ENCODE measurements around the gene FAM169A.
"Not testable (repeated sequence)": the region's sequence is repeated elsewhere in the genome, so short reads cannot be mapped to it uniquely, and the experiment has no call there.

The FAM169A gene, protein sequence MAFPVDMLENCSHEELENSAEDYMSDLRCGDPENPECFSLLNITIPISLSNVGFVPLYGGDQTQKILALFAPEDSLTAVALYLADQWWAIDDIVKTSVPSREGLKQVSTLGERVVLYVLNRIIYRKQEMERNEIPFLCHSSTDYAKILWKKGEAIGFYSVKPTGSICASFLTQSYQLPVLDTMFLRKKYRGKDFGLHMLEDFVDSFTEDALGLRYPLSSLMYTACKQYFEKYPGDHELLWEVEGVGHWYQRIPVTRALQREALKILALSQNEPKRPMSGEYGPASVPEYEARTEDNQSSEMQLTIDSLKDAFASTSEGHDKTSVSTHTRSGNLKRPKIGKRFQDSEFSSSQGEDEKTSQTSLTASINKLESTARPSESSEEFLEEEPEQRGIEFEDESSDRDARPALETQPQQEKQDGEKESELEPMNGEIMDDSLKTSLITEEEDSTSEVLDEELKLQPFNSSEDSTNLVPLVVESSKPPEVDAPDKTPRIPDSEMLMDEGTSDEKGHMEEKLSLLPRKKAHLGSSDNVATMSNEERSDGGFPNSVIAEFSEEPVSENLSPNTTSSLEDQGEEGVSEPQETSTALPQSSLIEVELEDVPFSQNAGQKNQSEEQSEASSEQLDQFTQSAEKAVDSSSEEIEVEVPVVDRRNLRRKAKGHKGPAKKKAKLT

DNA sequence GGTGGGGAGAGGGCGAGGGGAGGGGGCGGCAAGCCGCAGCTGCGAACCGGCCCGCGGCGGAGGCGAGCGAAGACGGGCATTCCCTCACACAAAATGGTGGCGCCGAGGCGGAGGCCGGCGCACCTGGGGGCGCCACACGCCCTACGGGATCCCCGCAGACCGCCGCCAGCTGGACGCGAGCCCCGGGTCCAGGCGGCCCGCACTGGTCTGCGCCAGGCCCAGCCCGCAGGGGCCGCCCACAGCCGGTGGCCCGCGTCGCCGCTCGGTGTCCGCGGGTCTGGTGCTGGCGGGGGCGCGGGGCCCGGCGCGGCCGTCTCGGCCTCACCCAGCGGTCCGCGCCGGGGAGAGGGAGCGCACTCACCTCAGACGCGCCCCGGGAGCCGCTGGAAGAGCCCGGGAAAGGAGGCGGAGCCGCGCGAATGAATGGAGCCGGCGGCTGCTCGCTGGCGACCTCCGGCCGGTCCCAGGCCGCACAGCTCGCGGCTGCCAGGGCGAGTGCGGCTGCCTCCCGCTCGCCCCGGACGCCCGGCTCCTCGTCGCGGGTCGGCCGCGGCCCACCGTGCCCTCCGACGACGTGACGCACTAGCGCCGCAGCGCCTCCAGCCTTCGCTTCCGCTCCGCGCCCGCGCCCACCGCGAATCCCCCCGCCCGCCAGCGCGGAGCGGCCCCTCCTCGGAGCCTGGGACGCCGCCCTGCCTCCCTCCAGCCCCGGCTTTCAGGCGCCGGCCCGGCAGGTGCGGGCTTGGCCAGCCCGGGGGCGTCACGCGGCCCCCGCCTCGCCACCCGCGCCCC is at the start of gene FAM169A:
Gene FAM169A (minus strand): TSS at position 584 of the 792 bp plus-strand sequence. CDS start 24,711 bp downstream, outside the sequence.
- peak; percentile 4 to 25 (median 18) for DNase-seq (ENCODE audit: low read depth in 2 of 3, low spot score in 2 of 3)

DNA sequence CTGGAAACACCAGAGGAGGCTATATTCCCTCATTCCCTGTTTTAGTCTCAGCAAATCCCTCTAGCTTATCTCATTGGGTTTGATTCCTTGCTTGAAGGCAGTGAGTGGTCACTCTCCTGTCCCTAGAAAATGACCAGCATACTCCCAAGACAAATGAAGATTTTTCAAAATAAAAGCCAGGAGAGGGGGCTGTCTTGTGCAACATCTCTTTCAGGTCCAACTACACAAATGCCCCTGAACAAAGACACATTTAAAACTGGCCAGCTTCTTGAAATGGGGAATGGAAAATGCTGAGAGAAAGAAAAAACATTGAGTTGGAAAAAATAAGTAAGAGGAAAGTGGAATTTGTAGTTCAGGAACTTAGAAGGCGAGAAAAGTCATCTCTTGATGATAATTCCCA is 49.3 kb upstream of the FAM169A start:
- no peak for DNase-seq (ENCODE audit: low read depth in 2 of 3, low spot score in 2 of 3)

DNA sequence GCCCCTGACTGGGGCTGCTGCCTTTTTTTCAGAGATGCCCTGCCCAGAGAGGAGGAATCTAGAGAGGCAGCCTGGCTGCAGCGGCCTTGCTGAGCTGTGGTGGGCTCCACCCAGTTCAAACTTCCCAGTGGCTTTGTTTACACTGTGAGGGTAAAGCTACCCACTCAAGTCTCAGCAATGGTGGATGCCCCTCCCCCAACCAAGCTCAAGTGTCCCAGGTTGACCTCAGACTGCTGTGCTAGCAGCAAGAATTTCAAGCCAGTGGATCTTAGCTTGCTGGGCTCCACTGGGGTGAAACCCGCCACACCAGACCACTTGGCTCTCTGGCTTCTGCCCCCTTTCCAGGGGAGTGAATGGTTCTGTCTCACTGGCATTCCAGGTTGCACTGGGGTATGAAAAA is 45.2 kb upstream of the FAM169A start:
- DNase-seq (ENCODE audit: low read depth in 2 of 3, low spot score in 2 of 3), result not testable (repeated sequence)

DNA sequence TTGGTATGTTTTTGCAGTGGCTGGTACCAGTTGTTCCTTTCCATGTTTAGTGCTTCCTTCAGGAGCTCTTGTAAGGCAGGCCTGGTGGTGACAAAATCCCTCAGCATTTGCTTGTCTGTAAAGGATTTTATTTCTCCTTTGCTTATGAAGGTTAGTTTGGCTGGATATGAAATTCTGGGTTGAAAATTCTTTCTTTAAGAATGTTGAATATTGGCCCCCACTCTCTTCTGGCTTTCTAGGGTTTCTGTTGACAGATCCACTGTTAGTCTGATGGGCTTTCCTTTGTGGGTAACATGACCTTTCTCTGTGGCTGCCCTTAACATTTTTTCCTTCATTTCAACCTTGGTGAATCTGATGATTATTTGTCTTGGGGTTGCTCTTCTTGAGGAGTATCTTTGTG is 43.7 kb upstream of the FAM169A start:
- not testable (repeated sequence) for DNase-seq (ENCODE audit: low read depth in 2 of 3, low spot score in 2 of 3)

DNA sequence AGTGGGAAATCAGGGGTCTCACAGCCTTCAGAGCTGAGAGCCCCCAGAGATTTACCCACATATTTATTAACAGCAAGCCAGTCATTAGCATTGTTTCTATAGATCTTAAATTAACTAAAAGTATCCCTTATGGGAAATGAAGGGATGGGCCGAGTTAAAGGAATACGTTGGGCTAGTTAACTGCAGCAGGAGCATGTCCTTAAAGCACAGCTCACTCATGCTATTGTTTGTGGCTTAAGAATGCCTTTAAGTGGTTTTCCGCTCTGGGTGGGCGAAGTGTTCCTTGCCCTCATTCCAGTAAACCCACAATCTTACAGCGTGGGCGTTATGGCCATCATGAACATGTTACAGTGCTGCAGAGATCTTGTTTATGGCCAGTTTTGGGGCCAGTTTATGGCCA is 42.0 kb upstream of the FAM169A start:
- not testable (repeated sequence) for DNase-seq (ENCODE audit: low read depth in 2 of 3, low spot score in 2 of 3)

DNA sequence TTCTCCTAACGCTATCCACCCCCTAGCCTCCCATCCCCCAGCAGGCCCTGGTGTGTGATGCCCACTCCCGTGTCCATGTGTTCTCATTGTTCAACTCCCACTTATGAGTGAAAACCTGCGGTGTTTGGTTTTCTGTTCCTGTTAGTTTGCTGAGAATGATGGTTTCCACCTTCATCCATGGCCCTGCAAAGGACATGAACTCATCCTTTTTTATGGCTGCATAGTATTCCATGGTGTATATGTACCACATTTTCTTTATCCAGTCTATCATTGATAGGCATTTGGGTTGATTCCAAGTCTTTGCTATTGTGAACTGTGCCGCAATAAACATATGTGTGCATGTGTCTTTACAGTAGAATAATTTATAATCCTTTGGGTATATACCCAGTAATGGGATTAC is 38.5 kb upstream of the FAM169A start:
- not testable (repeated sequence) for DNase-seq (ENCODE audit: low read depth in 2 of 3, low spot score in 2 of 3)

DNA sequence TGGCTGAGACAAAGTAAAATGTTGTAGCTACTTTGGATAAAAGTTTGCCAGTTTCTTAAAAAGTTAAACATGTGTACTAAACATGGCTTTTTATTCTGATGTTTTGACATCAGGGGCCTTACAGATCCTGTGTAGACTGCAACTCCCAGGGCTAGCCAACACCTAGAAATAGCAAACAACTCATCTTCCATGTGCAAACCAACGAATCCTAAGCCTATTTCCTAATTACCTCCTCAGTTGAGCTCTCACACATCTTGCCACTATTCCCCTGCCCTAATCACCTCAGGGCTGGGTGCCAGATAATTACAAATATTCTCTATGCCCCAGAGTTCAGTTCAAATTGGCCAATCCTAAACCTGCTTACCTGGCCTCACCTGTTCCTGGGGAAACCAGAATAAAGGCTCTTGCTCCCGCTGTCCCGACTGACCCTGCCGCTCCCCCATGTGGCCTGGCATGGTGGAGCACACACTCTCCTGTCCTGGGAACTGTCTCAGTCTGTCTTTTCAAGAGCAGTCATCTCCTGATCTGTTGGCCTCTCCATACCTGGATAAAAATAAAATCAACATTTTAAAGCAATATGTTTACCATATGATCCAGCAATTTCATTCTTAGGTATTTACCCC is 37.1 kb upstream of the FAM169A start:
- no peak for DNase-seq (ENCODE audit: low read depth in 2 of 3, low spot score in 2 of 3)

DNA sequence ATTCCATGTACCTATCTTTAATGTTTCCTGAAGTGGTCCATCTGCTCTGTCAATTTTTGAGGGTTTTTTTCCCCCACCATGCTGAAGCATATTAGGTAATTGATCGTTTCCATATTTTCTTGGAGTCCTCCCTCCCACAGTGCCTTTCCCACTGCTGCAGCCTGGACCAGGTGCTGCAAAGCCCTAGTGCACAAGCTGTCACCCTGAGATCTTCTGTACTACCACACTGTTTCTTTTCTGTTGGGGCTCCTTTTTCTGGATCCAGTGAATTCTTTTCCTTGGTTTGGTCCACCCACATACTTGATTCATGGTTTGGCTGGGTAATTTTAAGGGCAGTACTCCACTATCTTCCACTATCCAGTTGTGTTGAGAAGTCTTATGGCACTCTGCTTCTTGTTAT is 30.9 kb upstream of the FAM169A start:
- DNase-seq (ENCODE audit: low read depth in 2 of 3, low spot score in 2 of 3), result no peak

DNA sequence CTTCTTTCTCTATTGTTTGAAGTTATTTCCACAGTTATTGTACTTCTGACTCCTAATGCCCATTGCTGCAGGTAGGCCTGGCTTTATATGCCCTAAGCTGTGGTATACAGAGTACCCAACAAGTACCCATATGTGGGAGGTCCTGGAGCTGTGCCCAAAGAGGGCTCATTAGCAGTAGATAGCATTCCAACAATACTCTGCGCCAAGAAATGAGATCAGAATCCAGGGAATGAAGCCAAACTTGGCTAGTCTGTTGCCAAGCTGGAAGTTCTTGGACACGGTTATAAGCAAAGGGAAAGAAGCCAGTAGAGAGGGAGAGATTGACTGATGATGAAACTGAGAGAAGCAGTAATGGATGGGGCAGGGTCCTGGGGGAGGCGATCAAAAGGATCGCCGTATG is 29.7 kb upstream of the FAM169A start:
- no peak for DNase-seq (ENCODE audit: low read depth in 2 of 3, low spot score in 2 of 3)

DNA sequence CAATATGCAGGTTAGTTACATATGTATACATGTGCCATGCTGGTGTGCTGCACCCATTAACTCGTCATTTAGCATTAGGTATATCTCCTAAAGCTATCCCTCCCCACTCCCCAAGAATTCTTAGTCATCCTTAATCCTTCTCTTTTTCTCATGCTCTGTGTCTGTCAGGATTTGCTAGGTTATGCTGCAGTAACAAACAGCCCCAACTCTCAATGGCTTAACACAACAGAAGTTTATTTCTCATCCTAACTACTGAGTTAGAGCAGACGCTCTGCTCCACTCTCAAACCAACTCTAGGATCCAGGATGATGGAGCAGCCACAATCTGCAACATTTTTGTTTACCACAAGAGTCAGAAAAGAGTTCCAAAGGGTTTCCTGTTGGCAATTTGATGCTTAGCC is 28.2 kb upstream of the FAM169A start:
- no peak for DNase-seq (ENCODE audit: low read depth in 2 of 3, low spot score in 2 of 3)

DNA sequence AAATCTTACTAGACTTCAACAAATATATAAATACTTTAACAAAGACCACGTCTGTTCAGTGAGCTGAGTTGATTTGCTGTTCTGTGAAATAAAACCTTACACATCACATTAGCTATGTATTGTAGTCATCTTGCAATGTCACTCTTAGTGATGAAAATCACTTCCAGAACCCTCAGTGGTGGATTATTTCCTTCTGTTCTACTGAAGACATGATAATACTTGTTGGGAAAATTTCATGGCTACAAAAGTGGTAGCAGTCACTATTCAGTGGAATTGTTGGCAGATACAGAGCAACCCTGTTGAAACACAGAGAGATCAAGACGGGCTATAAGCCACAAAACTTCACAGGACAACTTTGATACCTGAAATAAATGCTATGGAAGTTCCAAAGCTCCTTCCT is 26.7 kb upstream of the FAM169A start:
- no peak for DNase-seq (ENCODE audit: low read depth in 2 of 3, low spot score in 2 of 3)

DNA sequence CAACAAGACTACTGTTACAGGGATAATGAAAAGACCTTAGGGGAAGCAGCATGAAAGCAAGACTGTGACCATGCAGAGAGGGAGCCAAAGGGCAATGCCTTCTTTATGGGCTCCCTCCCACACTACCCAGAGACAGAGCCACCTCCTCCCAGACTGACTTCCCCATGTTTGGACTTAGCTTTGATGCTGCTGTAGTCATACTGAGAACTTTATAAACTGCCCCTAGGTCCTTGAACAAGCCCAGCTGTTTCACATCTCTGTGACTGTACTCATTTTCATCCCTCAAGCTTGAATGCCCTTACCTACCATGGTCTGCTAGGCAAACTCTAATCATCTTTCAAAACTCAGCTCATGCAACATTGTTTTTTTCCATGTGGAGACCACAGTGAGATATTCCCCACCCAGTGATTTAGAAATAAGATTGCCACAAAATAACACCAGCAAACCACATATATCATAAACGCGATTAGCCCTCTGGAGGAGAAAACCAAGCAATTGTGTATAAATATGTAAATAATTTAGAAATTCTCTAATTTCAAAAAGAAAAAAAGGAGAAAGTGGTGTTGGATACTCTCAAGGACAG is 23.4 kb upstream of the FAM169A start:
- no peak for DNase-seq (ENCODE audit: low read depth in 2 of 3, low spot score in 2 of 3)

DNA sequence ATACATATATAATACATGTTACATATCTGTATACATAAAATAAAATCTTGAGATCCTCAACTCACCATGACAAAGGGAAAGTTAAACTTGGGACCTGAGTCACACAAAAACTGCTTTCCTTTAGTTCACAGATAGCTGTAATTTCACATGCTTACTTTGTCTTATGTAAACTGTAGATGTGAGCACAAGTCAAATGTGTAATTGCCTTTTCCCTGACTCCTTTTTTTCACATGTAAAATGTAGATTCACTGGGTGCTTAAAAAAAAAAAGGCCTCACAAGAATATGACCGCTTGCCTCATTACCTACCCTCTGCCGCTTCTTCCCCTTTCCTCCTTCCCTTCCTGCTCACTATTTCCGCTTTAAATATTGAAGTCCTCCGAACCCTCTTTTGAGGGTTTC is 21.9 kb upstream of the FAM169A start:
- DNase-seq (ENCODE audit: low read depth in 2 of 3, low spot score in 2 of 3), result no peak

DNA sequence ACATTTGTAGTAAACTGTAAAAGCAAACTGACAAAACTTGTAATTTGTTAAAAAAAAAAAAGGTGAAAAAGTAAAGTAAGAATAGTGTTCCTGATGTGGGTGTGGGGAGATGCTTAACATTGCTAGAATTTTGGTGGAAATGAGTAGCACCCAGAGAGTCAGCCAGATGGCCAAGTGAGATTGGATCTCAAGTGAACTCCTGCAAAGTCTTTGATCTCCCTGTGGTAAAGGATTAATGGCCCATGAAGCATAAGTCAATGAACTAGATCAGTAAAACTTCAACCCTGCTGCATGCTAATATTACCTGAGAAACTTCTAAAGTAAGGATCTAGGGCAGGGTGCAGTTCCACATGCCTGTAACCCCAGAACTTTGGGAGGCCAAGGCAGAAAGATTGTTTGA is 19.0 kb upstream of the FAM169A start:
- DNase-seq (ENCODE audit: low read depth in 2 of 3, low spot score in 2 of 3), result no peak

DNA sequence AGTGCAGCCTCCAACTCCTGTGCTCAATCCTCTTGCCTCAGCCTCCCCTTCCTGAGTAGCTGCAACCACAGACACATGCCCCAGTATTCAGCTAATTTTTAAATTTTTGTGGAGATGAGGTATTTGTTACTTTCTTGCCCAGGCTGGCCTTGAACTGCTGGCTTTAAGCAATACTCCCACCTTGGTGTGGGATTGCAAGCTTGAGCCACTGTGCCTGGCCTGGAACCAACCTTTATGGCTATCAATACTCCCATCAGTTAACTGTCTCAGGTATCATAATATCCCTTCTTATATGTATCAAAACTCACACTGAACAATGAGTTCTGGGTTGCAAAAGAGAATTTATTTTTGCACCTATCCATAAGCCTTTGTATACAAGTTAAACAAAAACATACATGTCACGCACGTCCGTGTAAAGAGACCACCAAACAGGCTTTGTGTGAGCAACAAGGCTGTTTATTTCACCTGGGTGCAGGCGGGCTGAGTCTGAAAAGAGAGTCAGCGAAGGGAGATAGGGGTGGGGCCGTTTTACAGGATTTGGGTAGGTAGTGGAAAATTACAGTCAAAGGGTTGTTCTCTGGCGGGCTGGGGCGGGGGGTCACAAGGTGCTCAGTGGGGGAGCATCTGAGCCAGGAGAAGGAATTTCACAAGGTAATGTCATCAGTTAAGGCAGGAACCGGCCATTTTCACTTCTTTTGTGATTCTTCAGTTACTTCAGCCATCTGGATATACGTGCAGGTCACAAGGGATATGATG is 16.4 kb upstream of the FAM169A start:
- DNase-seq (ENCODE audit: low read depth in 2 of 3, low spot score in 2 of 3), result not testable (repeated sequence)

DNA sequence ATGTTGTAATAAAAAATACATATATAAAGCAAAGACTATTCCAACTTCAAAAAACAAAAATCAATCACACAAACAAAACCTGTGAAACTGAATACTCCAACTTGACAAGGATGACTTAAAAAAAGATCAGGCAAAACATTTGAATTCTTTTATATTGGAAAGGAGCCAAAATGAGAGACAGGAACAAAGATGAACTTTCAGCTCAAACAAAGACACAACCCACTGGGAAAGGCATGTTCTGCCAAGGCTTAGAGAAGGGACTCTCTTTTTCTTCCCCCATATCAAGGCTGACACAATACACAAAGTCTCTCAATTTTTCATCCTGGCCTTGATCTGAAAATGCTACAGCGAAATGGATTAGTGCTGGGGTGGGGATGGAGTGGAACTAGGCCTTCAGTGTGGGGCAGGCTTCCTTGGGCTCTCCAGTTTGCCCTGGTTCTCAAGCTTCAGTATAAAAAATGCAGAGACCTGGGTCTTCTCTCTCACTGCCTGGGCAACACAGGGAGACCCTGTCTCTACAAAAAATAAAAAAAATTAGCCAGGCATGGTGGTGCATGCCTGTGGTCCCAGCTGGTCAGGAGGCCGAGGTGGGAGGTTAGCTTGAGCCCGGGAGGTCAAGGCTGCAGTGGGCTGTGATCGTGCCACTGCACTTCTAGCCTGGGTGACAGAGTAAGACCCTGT is 11.6 kb upstream of the FAM169A start:
- DNase-seq (ENCODE audit: low read depth in 2 of 3, low spot score in 2 of 3), result no peak

DNA sequence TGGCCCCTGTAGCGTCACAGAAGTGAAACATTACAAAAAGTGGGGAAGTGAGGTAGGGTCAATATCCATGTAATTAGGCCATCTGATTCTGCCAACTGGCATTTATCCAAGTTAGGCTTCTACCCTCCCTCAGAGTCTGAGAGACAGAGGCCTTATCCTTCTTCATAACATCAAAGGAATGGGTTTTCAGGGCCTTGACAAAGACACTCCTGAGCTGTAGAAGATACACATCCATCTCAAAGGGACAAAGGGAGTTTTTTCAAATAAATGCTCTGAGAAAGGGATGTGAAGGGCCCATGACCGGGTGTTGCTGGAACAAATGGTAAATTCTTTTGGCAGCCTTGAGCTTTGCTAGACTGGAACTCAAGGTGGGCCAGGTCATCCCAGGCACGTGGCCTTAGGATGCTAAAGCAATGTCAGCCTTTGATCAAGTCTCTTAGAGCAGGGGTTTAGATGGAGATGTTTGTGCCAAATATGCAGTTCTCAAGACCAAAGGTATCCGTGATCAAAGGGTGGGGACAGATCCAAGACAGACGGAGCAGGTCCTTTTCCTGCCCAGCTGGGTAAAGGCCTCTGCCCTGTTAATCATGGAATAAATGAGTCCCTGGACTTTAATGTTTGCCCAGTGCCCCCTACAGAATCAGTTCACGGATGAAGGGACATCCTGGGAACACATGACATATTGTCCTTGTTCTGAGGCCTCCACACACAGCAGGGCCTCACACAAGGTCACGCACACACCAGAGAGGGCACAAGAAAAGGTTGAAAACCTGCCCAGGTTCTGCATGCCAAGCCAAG is 10.0 kb upstream of the FAM169A start:
- no peak for DNase-seq (ENCODE audit: low read depth in 2 of 3, low spot score in 2 of 3)

DNA sequence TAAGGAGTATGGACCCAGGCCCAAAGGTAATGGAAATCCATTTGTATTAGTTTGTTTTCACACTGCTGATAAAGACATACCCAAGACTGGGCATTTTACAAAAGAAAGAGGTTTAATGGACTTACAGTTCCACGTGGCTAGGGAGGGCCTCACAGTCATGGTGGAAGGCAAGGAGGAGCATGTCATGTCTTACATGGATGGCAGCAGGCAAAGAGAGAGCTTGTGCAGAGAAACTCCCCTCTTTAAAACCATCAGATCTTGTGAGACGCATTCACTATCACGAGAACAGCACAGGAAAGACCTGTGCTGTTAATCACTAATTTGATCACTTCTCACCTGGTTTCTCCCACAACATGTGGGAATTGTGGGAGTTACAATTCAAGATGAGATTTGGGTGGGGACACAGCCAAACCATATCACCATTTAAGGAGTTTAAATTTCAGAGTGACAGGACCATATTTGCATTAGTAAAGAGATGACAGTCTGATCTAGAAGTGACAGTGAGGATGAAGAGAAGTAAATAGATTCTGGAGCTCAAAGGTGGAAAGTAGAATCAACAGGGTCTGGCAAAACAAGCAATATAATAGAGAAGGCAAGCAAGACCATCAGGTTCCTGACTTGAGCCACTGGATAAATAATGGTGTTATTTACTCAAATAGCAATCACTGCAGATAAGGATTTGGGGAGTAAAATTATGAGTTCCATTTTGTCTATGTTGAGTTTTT is 7.5 kb upstream of the FAM169A start:
- no peak for DNase-seq (ENCODE audit: low read depth in 2 of 3, low spot score in 2 of 3)

All from activated CD8-positive, alpha-beta memory T cell treated with anti-CD3 and anti-CD28 coated beads for 48 hours (primary cell).